PFSK-1 (cell line): ENCODE measurements around the gene COIL.

Experiments used
- FOXP2 ChIP-seq: optimal IDR thresholded peaks from 2 replicates; pipeline ENCODE3; 2011; ENCODE audit warnings: borderline replicate concordance, control low read depth, inconsistent platforms; ENCODE audit not compliant: insufficient read depth; ENCODE audit errors: extremely low read length, extremely low read depth
- POLR2AphosphoS5 ChIP-seq: IDR thresholded peaks from 2 replicates; pipeline ENCODE4 v1.6.1; 2012; ENCODE audit warnings: low read depth, mild to moderate bottlenecking, control low read depth, low read length, moderate library complexity
- REST ChIP-seq, 2 experiments: IDR thresholded peaks; 2 replicates each; pipeline versions ENCODE4 v1.6.1 to v1.8.0; 2011 to 2012; ENCODE audit warnings: low read depth in 2 of 2, low read length in 2 of 2, control low read depth in 1 of 2, inconsistent platforms in 1 of 2, mild to moderate bottlenecking in 1 of 2, moderate library complexity in 1 of 2; ENCODE audit not compliant: insufficient read depth in 1 of 2
- SIN3A ChIP-seq: IDR thresholded peaks from 2 replicates; pipeline ENCODE4 v1.6.1; 2012; ENCODE audit warnings: mild to moderate bottlenecking, low read length, moderate library complexity, borderline replicate concordance; ENCODE audit not compliant: insufficient read depth
- TAF1 ChIP-seq: IDR thresholded peaks from 2 replicates; pipeline ENCODE4 v1.6.1; 2012; ENCODE audit warnings: low read length, control low read depth, borderline replicate concordance; ENCODE audit not compliant: insufficient read depth

Gene COIL

DNA sequence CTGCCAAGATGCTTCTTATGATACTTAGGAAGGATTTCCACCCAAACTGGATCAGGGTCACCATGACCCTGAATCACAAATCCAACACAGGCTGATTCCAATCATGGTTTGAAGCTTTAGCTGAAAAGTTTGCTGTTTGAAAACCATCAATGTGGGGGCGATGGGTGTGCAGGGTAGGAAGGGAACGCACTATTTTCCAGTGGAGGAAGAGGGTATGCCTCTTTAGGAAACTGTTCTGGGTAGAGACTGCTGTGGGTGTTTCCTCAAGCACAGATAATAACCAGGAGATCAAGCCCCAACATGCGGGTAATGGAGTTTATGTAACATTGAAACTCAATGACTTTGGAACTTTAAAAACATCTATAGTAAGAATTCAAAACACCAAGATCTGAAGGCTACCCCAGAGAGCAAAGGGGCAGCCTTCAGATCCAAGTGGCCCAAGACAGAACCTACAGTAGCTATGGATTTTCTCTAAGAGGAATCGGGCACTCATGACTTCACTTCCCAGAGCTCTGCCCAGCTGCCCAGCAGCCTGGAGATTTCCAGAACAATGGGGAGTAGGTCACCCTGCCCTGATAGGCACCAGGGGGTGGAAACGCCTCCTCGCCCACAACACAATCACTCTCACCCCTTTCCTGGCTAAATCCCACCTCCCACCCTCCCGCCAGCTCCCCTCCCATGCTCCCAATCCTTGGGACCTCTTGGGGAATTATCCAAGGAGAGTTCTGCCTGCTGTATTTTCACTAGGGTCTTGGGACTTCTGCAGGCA is 69.8 kb downstream of the COIL start:
- TF ChIP-seq REST (IDR thresholded peaks at IDR 0.05; ENCODE audit: insufficient read depth in 1 of 2, low read depth in 2 of 2, low read length in 2 of 2) = no peak
- TF ChIP-seq POLR2AphosphoS5 = no peak
- no peak for TF ChIP-seq TAF1
- no peak for TF ChIP-seq FOXP2
- no peak for TF ChIP-seq SIN3A

GRCh38 chr17:56890390-56890789 is 70.5 kb downstream of the COIL start:
- TF ChIP-seq TAF1 = no peak
- TF ChIP-seq REST (IDR thresholded peaks at IDR 0.05; ENCODE audit: insufficient read depth in 1 of 2, low read depth in 2 of 2, low read length in 2 of 2) = no peak
- TF ChIP-seq POLR2AphosphoS5 = no peak
- no peak for TF ChIP-seq SIN3A
- TF ChIP-seq FOXP2 = no peak
